Stimulated activated CD4-positive, alpha-beta T cell treated with anti-CD3 and anti-CD28 coated beads, Interleukin-12 subunit alpha, Interleukin-12 subunit beta, amount 100 ng/mL, for 48 hours (primary cell): ENCODE data around the gene CSTA.

Experiments
- DNase-seq, 3 donors: peaks; one replicate each; pipeline ENCODE4 v3.0.0-alpha.2; 2020; ENCODE audit warnings: low read depth in 2 of 3, low spot score in 1 of 3

The CSTA gene

GRCh38 chr3:122324871-122325323 lies at the start of gene CSTA:
Gene CSTA, plus strand, starts transcription at chr3:122325248. Its CDS starts 45 bp downstream, at chr3:122325293.
- DNase-seq = no peak

- DNase-seq = no peak
Observed at GRCh38 chr3:122281891-122282290, 43.2 kb upstream of the CSTA start.

GRCh38 chr3:122283796-122284445 lies 41.1 kb upstream of the CSTA start:
- no peak for DNase-seq

GRCh38 chr3:122284486-122284885 lies 40.6 kb upstream of the CSTA start:
- no peak for DNase-seq

GRCh38 chr3:122294359-122294758 lies 30.7 kb upstream of the CSTA start:
- no peak for DNase-seq

- DNase-seq = no peak
Observed at GRCh38 chr3:122295266-122296062, 29.6 kb upstream of the CSTA start.

- DNase-seq = peak in 2 of 3 donors; percentile 16 to 27
Observed at GRCh38 chr3:122298239-122298638, 26.8 kb upstream of the CSTA start.

- no peak for DNase-seq
Observed at GRCh38 chr3:122299215-122299614, 25.8 kb upstream of the CSTA start.

GRCh38 chr3:122299872-122300460 lies 25.1 kb upstream of the CSTA start:
- peak in 2 of 3 donors; percentile 19 to 66 for DNase-seq

GRCh38 chr3:122301063-122301462 lies 24.0 kb upstream of the CSTA start:
- DNase-seq = no peak

GRCh38 chr3:122305818-122306621 lies 19.0 kb upstream of the CSTA start:
- DNase-seq = no peak

GRCh38 chr3:122306622-122306953 lies 18.5 kb upstream of the CSTA start:
- DNase-seq = no peak

GRCh38 chr3:122307094-122307687 lies 17.9 kb upstream of the CSTA start:
- no peak for DNase-seq

GRCh38 chr3:122307976-122308375 lies 17.1 kb upstream of the CSTA start:
- no peak for DNase-seq

GRCh38 chr3:122310361-122310760 lies 14.7 kb upstream of the CSTA start:
- DNase-seq = no peak

- no peak for DNase-seq
Observed at GRCh38 chr3:122312826-122313225, 12.2 kb upstream of the CSTA start.

- DNase-seq = no peak
Observed at GRCh38 chr3:122313281-122313680, 11.8 kb upstream of the CSTA start.

- DNase-seq = no peak
Observed at GRCh38 chr3:122314228-122314876, 10.7 kb upstream of the CSTA start.

- no peak for DNase-seq
Observed at GRCh38 chr3:122315619-122316018, 9.4 kb upstream of the CSTA start.

GRCh38 chr3:122316368-122316767 lies 8.7 kb upstream of the CSTA start:
- no peak for DNase-seq

GRCh38 chr3:122318620-122319019 lies 6.4 kb upstream of the CSTA start:
- DNase-seq = no peak
